ENCODE data around the gene ZNF274.

DNA sequence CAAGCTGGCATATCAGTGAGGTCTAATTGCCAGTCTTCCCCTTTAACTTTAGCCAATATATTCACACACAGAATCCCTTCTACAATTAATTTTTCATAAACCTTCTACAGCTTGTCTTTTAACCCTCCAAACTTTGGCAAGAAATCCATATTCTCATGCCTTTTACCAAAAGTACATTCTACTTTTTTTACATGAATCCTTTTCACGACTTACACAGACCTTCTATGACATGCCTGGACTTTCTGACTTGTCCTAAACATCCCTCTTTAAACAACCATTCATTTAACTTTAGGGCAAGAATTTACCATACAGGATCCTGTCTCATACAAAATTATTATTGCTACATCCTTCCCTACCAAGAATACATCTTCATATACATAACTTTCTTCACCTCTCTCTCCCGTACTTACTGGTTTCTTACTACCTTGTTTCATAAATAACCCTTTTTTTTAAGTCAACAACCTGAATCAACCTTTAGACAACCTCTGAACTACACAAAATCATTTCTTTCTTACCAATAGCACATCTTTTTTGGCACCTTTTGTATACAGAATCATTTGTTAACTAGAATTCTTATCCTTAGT is 69.3 kb downstream of the ZNF274 start:
- TF ChIP-seq, protein P1, sequence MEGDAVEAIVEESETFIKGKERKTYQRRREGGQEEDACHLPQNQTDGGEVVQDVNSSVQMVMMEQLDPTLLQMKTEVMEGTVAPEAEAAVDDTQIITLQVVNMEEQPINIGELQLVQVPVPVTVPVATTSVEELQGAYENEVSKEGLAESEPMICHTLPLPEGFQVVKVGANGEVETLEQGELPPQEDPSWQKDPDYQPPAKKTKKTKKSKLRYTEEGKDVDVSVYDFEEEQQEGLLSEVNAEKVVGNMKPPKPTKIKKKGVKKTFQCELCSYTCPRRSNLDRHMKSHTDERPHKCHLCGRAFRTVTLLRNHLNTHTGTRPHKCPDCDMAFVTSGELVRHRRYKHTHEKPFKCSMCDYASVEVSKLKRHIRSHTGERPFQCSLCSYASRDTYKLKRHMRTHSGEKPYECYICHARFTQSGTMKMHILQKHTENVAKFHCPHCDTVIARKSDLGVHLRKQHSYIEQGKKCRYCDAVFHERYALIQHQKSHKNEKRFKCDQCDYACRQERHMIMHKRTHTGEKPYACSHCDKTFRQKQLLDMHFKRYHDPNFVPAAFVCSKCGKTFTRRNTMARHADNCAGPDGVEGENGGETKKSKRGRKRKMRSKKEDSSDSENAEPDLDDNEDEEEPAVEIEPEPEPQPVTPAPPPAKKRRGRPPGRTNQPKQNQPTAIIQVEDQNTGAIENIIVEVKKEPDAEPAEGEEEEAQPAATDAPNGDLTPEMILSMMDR (IDR thresholded peaks at IDR 0.05): no peak
- TF ChIP-seq POLR2A (IDR thresholded peaks at IDR 0.05): no peak
